Glutamatergic neuron (in vitro differentiated cells): ENCODE measurements around the gene WFIKKN1. TPM values are rescaled to one million over a fixed set of nuclear protein-coding genes. Genes with fewer than 3 reads are reported as not detected.

ENCODE experiments used
- DNase-seq: peaks from one replicate; pipeline ENCODE4 v3.0.0; 2022
- H3K27ac Mint-ChIP-seq: one replicate; pipeline ENCODE4 v1.8.0; 2020; ENCODE audit warnings: mild to moderate bottlenecking, mixed read lengths, inconsistent platforms; ENCODE audit not compliant: unreplicated experiment
- H3K27me3 Mint-ChIP-seq: one replicate; pipeline ENCODE4 v1.8.0; 2020; ENCODE audit warnings: mild to moderate bottlenecking, moderate library complexity, mixed read lengths, inconsistent platforms; ENCODE audit not compliant: unreplicated experiment
- H3K36me3 Mint-ChIP-seq: one replicate; pipeline ENCODE4 v1.8.0; 2020; ENCODE audit warnings: mild to moderate bottlenecking, mixed read lengths, inconsistent platforms; ENCODE audit not compliant: unreplicated experiment
- H3K4me1 Mint-ChIP-seq: one replicate; pipeline ENCODE4 v1.8.0; 2020; ENCODE audit warnings: mild to moderate bottlenecking, low read depth, mixed read lengths, inconsistent platforms; ENCODE audit not compliant: unreplicated experiment
- H3K4me3 Mint-ChIP-seq: one replicate; pipeline ENCODE4 v1.8.0; 2020; ENCODE audit warnings: mild to moderate bottlenecking, mixed read lengths, inconsistent platforms; ENCODE audit not compliant: unreplicated experiment
- H3K9me3 Mint-ChIP-seq: one replicate; pipeline ENCODE4 v1.8.0; 2020; ENCODE audit warnings: mild to moderate bottlenecking, moderate library complexity, mixed read lengths, inconsistent platforms; ENCODE audit not compliant: unreplicated experiment
- total RNA-seq: library from RNA; stranded (reverse); fragmentation: NEBNext Ultra II Directional; extraction: Animal tissue kit (Norgen Biotek cat#: 25700); gene quantifications from one replicate; pipeline ENCODE4 v1.2.1, GENCODE V29; 2021; ENCODE audit not compliant: unreplicated experiment
- TF ChIP-seq, protein P1 (sequence below): fragments of 200-600 bp; sonication (generic); IDR thresholded peaks from one replicate; pipeline ENCODE4 v1.5.0; 2021; ENCODE audit not compliant: partially characterized antibody, unreplicated experiment

The WFIKKN1 gene
- total RNA-seq, 1 donor from 2014 or later, result 61.9 TPM

DNA sequence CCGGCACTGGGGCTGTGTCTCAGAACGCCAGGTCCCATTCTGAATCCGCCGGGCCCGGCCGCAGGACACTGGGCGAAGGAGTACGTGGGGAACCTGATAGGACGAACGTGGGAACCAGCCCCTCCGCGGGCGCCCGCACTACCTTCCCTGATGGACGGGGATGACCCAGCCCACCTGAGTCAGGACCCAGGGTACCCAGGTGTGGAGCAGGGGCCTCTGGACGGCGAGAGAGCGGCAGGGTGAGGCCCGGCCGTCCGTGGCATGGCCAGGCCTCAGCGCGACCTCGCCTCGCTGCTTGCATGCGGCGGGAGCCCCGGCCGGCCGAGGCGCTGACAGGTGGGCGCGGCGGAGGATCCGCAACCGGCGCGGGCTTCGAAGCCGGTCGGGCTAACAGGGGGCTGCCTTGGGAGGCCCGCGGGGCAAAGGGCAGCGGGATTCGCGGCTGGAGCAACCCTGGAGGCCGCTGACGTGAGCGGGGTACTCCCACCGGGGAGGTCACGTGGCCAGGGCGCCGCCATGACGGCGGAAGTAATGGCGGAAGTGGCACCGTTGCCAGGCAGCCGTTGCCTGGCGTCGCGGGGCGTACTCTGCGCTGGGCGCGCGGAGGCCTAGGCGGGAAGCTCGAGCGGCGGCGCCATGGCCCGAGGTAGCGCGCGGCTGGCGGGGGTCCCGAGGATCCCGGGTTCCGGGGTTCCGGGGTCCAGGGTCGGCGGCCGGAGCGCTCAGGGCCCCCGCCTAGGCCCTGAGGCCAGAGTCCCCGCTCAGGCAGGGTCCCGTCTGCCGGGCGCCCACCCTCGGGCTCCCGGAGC, 18.2 kb downstream of the WFIKKN1 start, which contains the start of gene WDR90:
WDR90 (plus strand) TSS at position 585 of the 809 bp plus-strand sequence; CDS start at position 637, 52 bp downstream.
- H3K4me3 Mint-ChIP-seq, result peak within 1 kb of the TSS; percentile 75
- no peaks in the 10 kb centered on the region for H3K27me3 Mint-ChIP-seq
- no peaks in the 10 kb centered on the region for H3K4me1 Mint-ChIP-seq
- H3K36me3 Mint-ChIP-seq, result no peaks in the 10 kb centered on the region
- DNase-seq, result peak; percentile 95
- H3K27ac Mint-ChIP-seq, result no peak within 1 kb of the TSS
- H3K9me3 Mint-ChIP-seq, result peaks cover 2% of the 10 kb centered on the region
- TF ChIP-seq, protein P1, sequence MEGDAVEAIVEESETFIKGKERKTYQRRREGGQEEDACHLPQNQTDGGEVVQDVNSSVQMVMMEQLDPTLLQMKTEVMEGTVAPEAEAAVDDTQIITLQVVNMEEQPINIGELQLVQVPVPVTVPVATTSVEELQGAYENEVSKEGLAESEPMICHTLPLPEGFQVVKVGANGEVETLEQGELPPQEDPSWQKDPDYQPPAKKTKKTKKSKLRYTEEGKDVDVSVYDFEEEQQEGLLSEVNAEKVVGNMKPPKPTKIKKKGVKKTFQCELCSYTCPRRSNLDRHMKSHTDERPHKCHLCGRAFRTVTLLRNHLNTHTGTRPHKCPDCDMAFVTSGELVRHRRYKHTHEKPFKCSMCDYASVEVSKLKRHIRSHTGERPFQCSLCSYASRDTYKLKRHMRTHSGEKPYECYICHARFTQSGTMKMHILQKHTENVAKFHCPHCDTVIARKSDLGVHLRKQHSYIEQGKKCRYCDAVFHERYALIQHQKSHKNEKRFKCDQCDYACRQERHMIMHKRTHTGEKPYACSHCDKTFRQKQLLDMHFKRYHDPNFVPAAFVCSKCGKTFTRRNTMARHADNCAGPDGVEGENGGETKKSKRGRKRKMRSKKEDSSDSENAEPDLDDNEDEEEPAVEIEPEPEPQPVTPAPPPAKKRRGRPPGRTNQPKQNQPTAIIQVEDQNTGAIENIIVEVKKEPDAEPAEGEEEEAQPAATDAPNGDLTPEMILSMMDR, result no peak

DNA sequence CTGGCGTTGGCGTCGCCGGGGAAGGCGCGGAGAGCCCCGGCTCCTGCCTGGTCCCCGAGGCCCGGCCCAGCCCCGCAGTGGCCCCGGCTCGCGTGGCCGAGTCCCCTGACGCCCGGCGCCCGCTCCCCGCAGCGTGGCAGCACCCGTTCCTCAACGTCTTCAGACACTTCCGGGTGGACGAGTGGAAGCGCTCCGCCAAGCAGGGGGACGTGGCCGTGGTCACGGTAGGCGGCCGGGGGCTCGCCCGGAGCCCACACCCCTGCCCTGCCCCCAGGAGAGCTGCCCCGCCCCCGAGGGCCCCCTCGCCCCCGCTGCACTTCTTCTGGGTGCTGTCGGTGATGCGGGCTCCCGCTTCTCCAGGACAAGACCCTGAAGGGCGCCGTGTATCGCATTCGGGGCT, 18.8 kb downstream of the WFIKKN1 start:
- H3K4me1 Mint-ChIP-seq, result no peaks in the 10 kb centered on the region
- H3K27me3 Mint-ChIP-seq, result no peaks in the 10 kb centered on the region
- H3K9me3 Mint-ChIP-seq, result no peaks in the 10 kb centered on the region
- DNase-seq, result no peak
- TF ChIP-seq, protein P1, result no peak
- H3K4me3 Mint-ChIP-seq, result peak overlapping the region; percentile 69
- H3K36me3 Mint-ChIP-seq, result no peaks in the 10 kb centered on the region
- H3K27ac Mint-ChIP-seq, result no peak overlapping the region

DNA sequence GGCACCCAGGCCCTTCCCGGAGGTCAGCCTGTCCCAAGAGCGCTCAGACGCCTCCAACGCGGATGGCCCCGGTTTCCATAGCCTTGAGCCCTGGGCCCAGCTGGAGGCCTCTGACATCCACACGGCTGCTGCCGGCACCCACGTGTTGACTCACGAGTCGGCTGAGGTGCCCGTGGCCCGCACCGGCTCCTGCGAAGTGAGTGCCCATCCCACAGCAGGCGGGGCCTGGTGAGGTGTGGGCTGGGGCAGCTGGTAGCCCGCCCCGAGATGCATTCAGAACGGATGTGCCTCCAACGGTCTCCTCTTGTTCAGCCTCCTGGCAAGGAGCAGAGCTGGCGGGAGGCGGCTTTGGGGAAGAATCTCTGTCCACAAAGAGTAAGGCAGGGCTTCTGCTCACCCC, 21.1 kb downstream of the WFIKKN1 start:
- H3K36me3 Mint-ChIP-seq, result no peaks in the 10 kb centered on the region
- H3K27me3 Mint-ChIP-seq, result no peaks in the 10 kb centered on the region
- H3K9me3 Mint-ChIP-seq, result no peaks in the 10 kb centered on the region
- no peak for DNase-seq
- TF ChIP-seq, protein P1, result no peak
- no peak overlapping the region for H3K27ac Mint-ChIP-seq
- no peak overlapping the region for H3K4me3 Mint-ChIP-seq
- H3K4me1 Mint-ChIP-seq, result no peaks in the 10 kb centered on the region

DNA sequence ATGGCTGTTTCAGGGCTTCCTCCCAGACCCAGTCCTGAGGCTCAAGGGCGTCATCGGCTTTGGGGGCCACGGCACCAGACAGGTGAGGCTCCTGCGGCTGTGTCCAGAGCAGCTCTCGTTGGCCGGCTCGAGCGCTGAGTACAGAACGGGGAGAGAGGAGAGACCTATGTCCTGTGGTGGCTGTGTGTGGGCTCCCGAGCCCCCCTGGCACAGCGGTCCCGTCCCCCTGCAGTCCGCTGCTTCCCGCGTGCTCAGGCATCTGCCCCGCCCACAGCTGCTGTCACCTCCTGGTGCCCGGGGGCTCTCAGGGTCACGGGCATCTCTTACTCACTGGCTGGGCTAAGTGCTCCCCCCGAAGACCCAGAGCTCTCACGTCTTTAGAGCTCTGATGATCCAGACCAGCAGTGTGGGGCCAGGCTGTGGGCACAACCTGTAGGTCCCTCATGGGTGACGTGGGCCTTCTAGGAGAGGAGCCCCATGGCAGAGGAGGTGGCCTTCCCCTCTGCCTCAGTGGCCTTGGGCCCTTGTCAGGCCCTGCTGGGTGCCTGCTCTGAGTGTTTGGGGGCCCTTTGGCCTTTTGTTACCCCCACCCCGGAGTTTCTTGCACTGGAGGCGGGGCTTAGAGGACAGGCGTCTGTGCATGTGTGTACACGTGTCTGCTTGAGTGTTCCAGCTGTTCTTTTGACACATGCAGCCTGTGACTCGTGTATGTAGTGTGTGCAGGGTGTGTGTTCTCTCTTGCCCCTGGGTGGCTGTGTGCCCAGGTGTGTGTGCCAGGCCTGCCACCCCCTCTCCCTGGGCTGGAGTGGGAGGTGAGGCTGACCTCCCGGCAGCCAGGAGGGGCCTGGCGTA, 21.9 kb downstream of the WFIKKN1 start:
- Mint-ChIP-seq H3K27me3 (no peaks in the 10 kb centered on the region), H3K36me3 (no peaks in the 10 kb centered on the region), H3K27ac (no peak overlapping the region), H3K4me1 (no peaks in the 10 kb centered on the region), H3K4me3 (no peak overlapping the region), H3K9me3 (no peaks in the 10 kb centered on the region)
- DNase-seq, result no peak
- TF ChIP-seq, protein P1, result no peak
